MV-4-11 (cell line): ENCODE measurements around the gene OSM.
A peak's percentile ranks its signal among the peaks of the same experiment; 100 is the strongest.

Experiments used
- DNase-seq: peaks from one replicate; lab custom pipeline; 2025; lab: John Stamatoyannopoulos, UW

The OSM gene

GRCh38 chr22:30262917-30263741 lies 3.5 kb downstream of the OSM start:
- DNase-seq = peak; percentile 82

- no peak for DNase-seq
These were observed 4.5 kb downstream of the OSM start for GRCh38 chr22:30262112-30262511.

- DNase-seq = peak; percentile 64
These were observed 5.5 kb downstream of the OSM start for GRCh38 chr22:30261134-30261533.

GRCh38 chr22:30260682-30261081 lies 6.0 kb downstream of the OSM start:
- DNase-seq = no peak

- DNase-seq = no peak
These were observed 6.4 kb downstream of the OSM start for GRCh38 chr22:30260276-30260675.

- DNase-seq = no peak
These were observed 12.3 kb downstream of the OSM start for GRCh38 chr22:30254314-30254713.

- peak; percentile 14 for DNase-seq
These were observed 13.3 kb downstream of the OSM start for GRCh38 chr22:30253205-30253852.

- DNase-seq = peak; percentile 73
These were observed 14.0 kb downstream of the OSM start for GRCh38 chr22:30252411-30253204.

GRCh38 chr22:30251711-30252110 lies 14.9 kb downstream of the OSM start:
- no peak for DNase-seq

GRCh38 chr22:30250661-30251267 lies 15.9 kb downstream of the OSM start:
- no peak for DNase-seq

- no peak for DNase-seq
These were observed 16.5 kb downstream of the OSM start for GRCh38 chr22:30250039-30250565.

GRCh38 chr22:30249049-30250038 lies 17.3 kb downstream of the OSM start:
- DNase-seq = no peak

GRCh38 chr22:30248484-30248883 lies 18.2 kb downstream of the OSM start:
- no peak for DNase-seq

- DNase-seq = no peak
These were observed 18.7 kb downstream of the OSM start for GRCh38 chr22:30247974-30248373.

- no peak for DNase-seq
These were observed 19.1 kb downstream of the OSM start for GRCh38 chr22:30247561-30247960.

GRCh38 chr22:30246814-30247376 lies 19.8 kb downstream of the OSM start:
- DNase-seq = no peak

GRCh38 chr22:30245985-30246813 lies 20.5 kb downstream of the OSM start, which contains the start of gene LIF:
LIF (minus strand) TSS chr22:30246759; CDS start chr22:30246695, 64 bp downstream.
- DNase-seq = peak; percentile 47

GRCh38 chr22:30245181-30245984 lies 21.3 kb downstream of the OSM start:
- no peak for DNase-seq

- DNase-seq = no peak
These were observed 22.0 kb downstream of the OSM start for GRCh38 chr22:30244641-30245040.
